Stimulated activated CD4-positive, alpha-beta T cell treated with anti-CD3 and anti-CD28 coated beads, Interleukin-1b, Interleukin-23, amount 100 ng/mL, for 4 hours (primary cell): ENCODE measurements around the gene SLC5A10.
"Not testable (repeated sequence)": the region's sequence is repeated elsewhere in the genome, so short reads cannot be mapped to it uniquely, and the experiment has no call there.

Experiments used
- DNase-seq, 2 donors: peaks; one replicate each; pipeline ENCODE4 v3.0.0-alpha.2; 2020; ENCODE audit warnings: low read depth in 2 of 2

The SLC5A10 gene

GRCh38 chr17:18947866-18948265, 4.1 kb upstream of the SLC5A10 start:
- DNase-seq: no peak

GRCh38 chr17:18948476-18949006, 3.4 kb upstream of the SLC5A10 start:
- DNase-seq: no peak

- no peak for DNase-seq
These were observed 2.4 kb upstream of the SLC5A10 start for GRCh38 chr17:18949566-18949965.

GRCh38 chr17:18950346-18950745, 1.6 kb upstream of the SLC5A10 start:
- no peak for DNase-seq

- DNase-seq: no peak
These were observed 740 bp upstream of the SLC5A10 start for GRCh38 chr17:18950944-18951905.

- DNase-seq: no peak
These were observed 1.3 kb downstream of the SLC5A10 start for GRCh38 chr17:18953231-18953728.

- no peak for DNase-seq
These were observed 2.4 kb downstream of the SLC5A10 start for GRCh38 chr17:18954321-18954720.

GRCh38 chr17:18955009-18955408, 3.0 kb downstream of the SLC5A10 start:
- no peak for DNase-seq

- not testable (repeated sequence) for DNase-seq
These were observed 4.1 kb downstream of the SLC5A10 start for GRCh38 chr17:18956021-18956420.

GRCh38 chr17:18956581-18956980, 4.6 kb downstream of the SLC5A10 start:
- no peak for DNase-seq

- DNase-seq: no peak
These were observed 5.9 kb downstream of the SLC5A10 start for GRCh38 chr17:18957831-18958230.

- DNase-seq: no peak
These were observed 6.6 kb downstream of the SLC5A10 start for GRCh38 chr17:18958611-18959010.

GRCh38 chr17:18959071-18959844, 7.3 kb downstream of the SLC5A10 start:
- no peak for DNase-seq

GRCh38 chr17:18959845-18960240, 7.9 kb downstream of the SLC5A10 start:
- no peak for DNase-seq

GRCh38 chr17:18960241-18960665, 8.3 kb downstream of the SLC5A10 start:
- DNase-seq: no peak

GRCh38 chr17:18960803-18961511, 9.0 kb downstream of the SLC5A10 start:
- DNase-seq: peak; percentile 78 to 79

- DNase-seq: no peak
These were observed 9.9 kb downstream of the SLC5A10 start for GRCh38 chr17:18961634-18962493.

- no peak for DNase-seq
These were observed 10.5 kb downstream of the SLC5A10 start for GRCh38 chr17:18962494-18962815.

- no peak for DNase-seq
These were observed 11.4 kb downstream of the SLC5A10 start for GRCh38 chr17:18963126-18964017.

GRCh38 chr17:18964018-18964351, 12.0 kb downstream of the SLC5A10 start:
- DNase-seq: no peak
